K562 (cell line): ENCODE results near the gene PALLD. TPM values are rescaled to one million over a fixed set of nuclear protein-coding genes. Genes with fewer than 3 reads are reported as not detected.

Experiments used
- ATAC-seq: fragments of 200-7000 bp; cut with Tn5 transposase; 3 replicates; pipeline ENCODE4 v1.9.1; 2020; ENCODE audit warnings: moderate library complexity
- BruUV-seq: library from RNA; stranded (reverse); fragments of 400-500 nt; replicated peaks from 2 replicates; lab custom pipeline; 2021; lab: Mats Ljungman, UMichigan
- CTCF ChIA-PET: fragments of 300-600 bp; formaldehyde crosslinking; extraction: SDS; loops from one replicate; lab custom pipeline; 2021; ENCODE audit warnings: low intra/inter-chr PET ratio; lab: Yijun Ruan, JAX
- POLR2A ChIA-PET: fragments of 300-600, 350-650 bp; sonication (Branson Sonifier 250); formaldehyde crosslinking; extraction: SDS; loops from one replicate; lab custom pipeline; 2021; ENCODE audit warnings: antibody characterized with exemption, inconsistent platforms; lab: Yijun Ruan, JAX
- DNase-seq, 4 experiments: peaks; one replicate each; pipeline versions ENCODE4 v3.0.0 to v3.0.0-alpha.2; 2011 to 2018; ENCODE audit warnings: low spot score in 3 of 4, mixed read lengths in 3 of 4; ENCODE audit errors: extremely low read depth in 1 of 4
- FAIRE-seq: peaks from 2 replicates; lab custom pipeline; 2011; peaks lifted over from hg19 to GRCh38; lab: Jason Lieb, UNC
- H2AFZ ChIP-seq: 2 replicates; pipeline ENCODE4 v1.6.0; 2011; ENCODE audit warnings: low read depth, low read length, control low read depth, inconsistent platforms
- H3K27ac ChIP-seq: fragments of 200-600 bp; 3 replicates; pipeline ENCODE4 v1.8.0; 2011; ENCODE audit warnings: low read depth, mild to moderate bottlenecking, control low read depth, inconsistent platforms, low read length, moderate library complexity, mixed read lengths; ENCODE audit errors: extremely low read depth
- H3K27me3 ChIP-seq, 2 experiments: fragments of 300-600 bp in 1 of 2; 2 replicates in 1 of 2; 3 replicates in 1 of 2; pipeline versions ENCODE4 v1.6.0 to v1.8.0; 2011; ENCODE audit warnings: inconsistent platforms in 2 of 2, low read length in 2 of 2, mild to moderate bottlenecking in 1 of 2, mixed read lengths in 1 of 2, moderate library complexity in 1 of 2; ENCODE audit not compliant: control insufficient read depth in 2 of 2, insufficient read depth in 2 of 2
- H3K36me3 ChIP-seq: fragments of 300-600 bp; 3 replicates; pipeline ENCODE4 v1.8.0; 2011; ENCODE audit warnings: mild to moderate bottlenecking, low read length, inconsistent platforms; ENCODE audit not compliant: control insufficient read depth, insufficient read depth
- H3K4me1 ChIP-seq, 2 experiments: fragments of 200-600 bp in 1 of 2; replicated peaks in 1 of 2; 2 replicates in 1 of 2; 3 replicates in 1 of 2; pipeline versions ENCODE4 v1.5.1 to v1.8.0; 2011; ENCODE audit warnings: inconsistent platforms in 2 of 2, low read length in 2 of 2, mild to moderate bottlenecking in 1 of 2, mixed read lengths in 1 of 2, moderate library complexity in 1 of 2; ENCODE audit not compliant: control insufficient read depth in 2 of 2, insufficient read depth in 2 of 2
- H3K4me2 ChIP-seq: 2 replicates; pipeline ENCODE4 v1.6.1; 2011; ENCODE audit warnings: low read length, control low read depth, inconsistent platforms, mixed read lengths; ENCODE audit not compliant: insufficient read depth
- H3K4me3 ChIP-seq: fragments of 200-600 bp; sonication (generic), shearing (Covaris generic); 2 replicates; pipeline ENCODE4 v1.5.1; 2016; ENCODE audit warnings: control low read depth, inconsistent platforms
- H3K79me2 ChIP-seq: fragments of 200-600 bp; 3 replicates; pipeline ENCODE4 v1.8.0; 2011; ENCODE audit warnings: low read length, inconsistent platforms; ENCODE audit not compliant: control insufficient read depth, insufficient read depth
- H3K9ac ChIP-seq, 2 experiments: 2 replicates each; pipeline versions ENCODE4 v1.6.0 to v1.6.1; 2011; ENCODE audit warnings: low read depth in 2 of 2, low read length in 2 of 2, control low read depth in 1 of 2, inconsistent platforms in 1 of 2, mild to moderate bottlenecking in 1 of 2, mixed read lengths in 1 of 2; ENCODE audit not compliant: insufficient read depth in 1 of 2
- H3K9me1 ChIP-seq: one replicate; pipeline ENCODE4 v1.6.0; 2011; ENCODE audit warnings: inconsistent platforms, mild to moderate bottlenecking, low read length, moderate library complexity; ENCODE audit not compliant: control insufficient read depth, insufficient read depth
- H3K9me3 ChIP-seq: replicated peaks from 2 replicates; pipeline ENCODE4 v1.5.1; 2011; ENCODE audit warnings: low read depth, low read length, inconsistent platforms; ENCODE audit not compliant: control insufficient read depth, insufficient read depth
- H4K20me1 ChIP-seq: replicated peaks from 2 replicates; pipeline ENCODE4 v1.6.1; 2011; ENCODE audit warnings: low read length, inconsistent platforms, mixed read lengths; ENCODE audit not compliant: control insufficient read depth, insufficient read depth
- ARID1B ChIP-seq: fragments of 450-650 bp; IDR thresholded peaks from 2 replicates; pipeline ENCODE4 v1.6.1; 2016; ENCODE audit warnings: antibody characterized with exemption, mild to moderate bottlenecking, inconsistent platforms
- ATF4 ChIP-seq: fragments of 450-650 bp; formaldehyde crosslinking; IDR thresholded peaks from 2 replicates; pipeline ENCODE4 v1.4.0; 2022; ENCODE audit warnings: mild to moderate bottlenecking, moderate library complexity
- CREB3 ChIP-seq: fragments of 450-650 bp; conservative IDR thresholded peaks from 2 replicates; pipeline ENCODE4 v1.6.1; 2016; ENCODE audit warnings: missing genetic modification characterization, low read depth, mild to moderate bottlenecking, missing compliant biosample characterization, moderate library complexity
- DACH1 ChIP-seq: fragments of 450-650 bp; IDR thresholded peaks from 2 replicates; pipeline ENCODE4 v1.6.1; 2018; ENCODE audit not compliant: partially characterized antibody
- HINFP ChIP-seq: fragments of 450-650 bp; conservative IDR thresholded peaks from 2 replicates; pipeline ENCODE4 v1.6.1; 2016; ENCODE audit warnings: missing genetic modification characterization, low read depth, mild to moderate bottlenecking, control low read depth, missing compliant biosample characterization
- HNRNPK ChIP-seq: fragments of 200-400 bp; formaldehyde crosslinking; IDR thresholded peaks from one replicate; pipeline ENCODE4 v1.6.1; 2018; ENCODE audit warnings: mild to moderate bottlenecking, low read depth, low read length; ENCODE audit not compliant: poor library complexity, severe bottlenecking
- KAT2B ChIP-seq: IDR thresholded peaks from one replicate; pipeline ENCODE4 v1.6.1; 2012; ENCODE audit warnings: low read depth, mild to moderate bottlenecking, control low read depth, inconsistent platforms, low read length, moderate library complexity
- MTA2 ChIP-seq: fragments of 450-650 bp; IDR thresholded peaks from 2 replicates; pipeline ENCODE4 v1.6.1; 2016; ENCODE audit warnings: low read depth
- SMAD4 ChIP-seq: fragments of 250-450 bp; sonication (Bioruptor Pico); conservative IDR thresholded peaks from 2 replicates; pipeline ENCODE4 v1.8.0; 2021; ENCODE audit warnings: inconsistent platforms, mild to moderate bottlenecking, moderate library complexity
- ZBTB5 ChIP-seq: fragments of 450-650 bp; IDR thresholded peaks from 2 replicates; pipeline ENCODE4 v1.6.1; 2017; ENCODE audit warnings: antibody characterized with exemption
- ZKSCAN8 ChIP-seq: fragments of 200-800 bp; sonication (Bioruptor generic); IDR thresholded peaks from 2 replicates; pipeline ENCODE4 v1.6.1; 2016; ENCODE audit warnings: missing genetic modification characterization, missing compliant biosample characterization
- ZNF23 ChIP-seq: fragments of 250-450 bp; sonication (Bioruptor Pico); IDR thresholded peaks from 2 replicates; pipeline ENCODE4 v1.4.0; 2020; ENCODE audit warnings: mild to moderate bottlenecking
- ZNF232 ChIP-seq: sonication (generic); formaldehyde crosslinking; IDR thresholded peaks from 2 replicates; pipeline ENCODE4 v1.8.0; 2022; ENCODE audit warnings: mild to moderate bottlenecking, missing genetic modification reagents
- WGBS: fragments of 100-300 bp; shearing (Covaris generic); methylation state at CpG from one replicate; pipeline ENCODE4 v1.1.6; 2016; ENCODE audit warnings: low coverage, mixed read lengths; ENCODE audit not compliant: insufficient coverage; ENCODE audit errors: missing lambda C conversion rate; 5-methylcytosine and 5-hydroxymethylcytosine counted together
- in situ Hi-C: fragments of 300-500 bp; cut with MboI; formaldehyde crosslinking; loops from 4 replicates; pipeline ENCODE4 v1.15.0; 2018; ENCODE audit warnings: inconsistent platforms, mixed read lengths
- intact Hi-C: fragments of 100-400 bp; cut with micrococcal nuclease; formaldehyde crosslinking; loops from 2 replicates; pipeline ENCODE4 v1.14.2; 2022
- polyA plus RNA-seq, 8 experiments: library from polyadenylated mRNA; depleted of rRNA in 4 of 8; stranded (reverse) in 5 of 8; unstranded in 3 of 8; fragments of >200 nt; fragmentation: Nextera tagmentation in 2 of 8; fragmentation: Illumina TruSeq in 1 of 8; extraction: Ambion mirVana in 2 of 8; extraction: Trizol in 1 of 8; gene quantifications; 2 replicates each; pipeline versions ENCODE4 v1.2.1 to v1.2.3, GENCODE V29; 2011 to 2014; ENCODE audit warnings: inconsistent platforms in 1 of 8, missing spikeins in 1 of 8
- total RNA-seq, 7 experiments: library from RNA; depleted of rRNA in 6 of 7; stranded (reverse); fragments of >200 nt in 6 of 7; fragmentation: Illumina TruSeq in 2 of 7; extraction: Trizol in 2 of 7; gene quantifications; 2 replicates each; pipeline versions ENCODE4 v1.2.1 to v1.2.3, GENCODE V29; 2011 to 2021; ENCODE audit warnings: low replicate concordance in 1 of 7

The PALLD gene
- total and polyA plus RNA-seq, 9 of the 15 experiments (the other 6 are each of a cell fraction or from before 2014, with no cell fraction given): 0.01 to 0.35 (median 0.06) TPM; not detected in 3

GRCh38 chr4:168794881-168795280 is 298.0 kb downstream of the PALLD start (continued):
- TF ChIP-seq ZNF232: no peak
- no peak for TF ChIP-seq DACH1
- TF ChIP-seq ARID1B: no peak
- TF ChIP-seq, all 486 proteins: peak for 0

- intact Hi-C loops: no loop called here
- Histone ChIP-seq H3K4me2 (no peak overlapping the region), H3K4me3 (no peak overlapping the region), H4K20me1 (no peaks in the 10 kb centered on the region), H3K79me2 (no peaks in the 10 kb centered on the region), H3K4me1 (no peaks in the 10 kb centered on the region), H2AFZ (no peak overlapping the region), H3K9me3 (no peaks in the 10 kb centered on the region), H3K27me3 (peaks cover 0 to 5% of the 10 kb centered on the region in 2 experiments; a peak in 1 of 5 replicates), H3K27ac (no peak overlapping the region), H3K36me3 (no peaks in the 10 kb centered on the region), H3K9me1 (no peaks in the 10 kb centered on the region), H3K9ac (no peak overlapping the region)
- in situ Hi-C loops: no loop called here
- WGBS: 0% methylated on average over 1 of the region's 1 CpG
- no peak for ATAC-seq
- BruUV-seq: no TSS peak
- POLR2A ChIA-PET: interaction anchor here (0.7 kb wide), 1 partner anchor 1075 kb away, joined by 3 read pairs; no protein-coding TSS in a partner anchor
- no peak for DNase-seq
- FAIRE-seq: no peak
- CTCF ChIA-PET: no interaction called here
- TF ChIP-seq ATF4 (CRISPR knock-in tag) (no peak), ZNF23 (no peak), MTA2 (no peak), HNRNPK (no peak), CREB3 (tag) (no peak), SMAD4 (CRISPR knock-in tag) (no peak), ZBTB5 (no peak), KAT2B (no peak), HINFP (tag) (no peak), ZKSCAN8 (CRISPR knock-in tag) (no peak)
Observed at GRCh38 chr4:168795346-168795745, 298.5 kb downstream of the PALLD start.
